ENCODE data around the gene FRYL.
"Not testable (repeated sequence)": the region's sequence is repeated elsewhere in the genome, so short reads cannot be mapped to it uniquely, and the experiment has no call there.

The FRYL gene

DNA sequence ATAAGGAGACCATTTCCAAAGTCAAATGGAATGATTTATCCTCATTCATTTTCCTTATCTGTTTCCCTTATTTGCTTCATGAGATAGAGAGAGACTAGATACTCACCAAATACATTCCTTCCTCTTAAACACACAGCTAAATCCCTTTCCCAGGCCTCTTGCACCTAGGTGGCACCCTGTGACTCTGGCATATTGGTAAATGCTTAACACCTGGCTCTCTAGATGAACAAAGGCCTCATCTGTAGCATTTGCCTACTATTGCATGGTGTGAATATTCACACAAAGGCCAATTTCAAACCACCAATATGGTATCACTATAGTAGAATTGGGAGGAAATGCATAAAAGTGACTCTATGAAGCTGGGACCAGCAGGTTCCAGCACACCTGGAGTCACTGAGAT lies 319.1 kb downstream of the FRYL start:
- no peak for TF ChIP-seq CTCF (conservative IDR thresholded peaks at IDR 0.05)
- no peak for TF ChIP-seq ZFX (IDR thresholded peaks at IDR 0.05)

DNA sequence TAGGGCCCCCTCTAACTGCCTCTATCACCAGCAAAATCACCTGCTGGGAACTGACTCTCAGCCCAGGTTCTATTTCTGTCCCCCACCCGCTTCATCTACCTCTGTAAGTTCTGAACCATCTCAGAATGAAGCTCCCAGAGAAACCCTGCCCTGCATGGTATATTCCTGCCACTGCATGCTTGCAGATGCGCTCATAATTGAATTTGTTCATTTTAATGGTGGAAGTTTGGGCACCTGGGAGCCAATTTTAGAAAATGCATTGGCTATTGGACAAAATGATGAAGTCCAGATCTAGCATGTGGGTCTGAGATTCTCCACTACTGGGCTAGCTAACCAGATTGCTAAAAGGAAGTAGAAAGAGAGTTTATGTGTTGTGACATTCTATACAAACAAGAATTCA lies 325.5 kb downstream of the FRYL start:
- no peak for TF ChIP-seq CTCF (conservative IDR thresholded peaks at IDR 0.05)
- no peak overlapping the region for H3K27ac ChIP-seq

More for the DNA sequence above, 319.1 kb downstream of the FRYL start:
- no peak overlapping the region for H3K27ac ChIP-seq

DNA sequence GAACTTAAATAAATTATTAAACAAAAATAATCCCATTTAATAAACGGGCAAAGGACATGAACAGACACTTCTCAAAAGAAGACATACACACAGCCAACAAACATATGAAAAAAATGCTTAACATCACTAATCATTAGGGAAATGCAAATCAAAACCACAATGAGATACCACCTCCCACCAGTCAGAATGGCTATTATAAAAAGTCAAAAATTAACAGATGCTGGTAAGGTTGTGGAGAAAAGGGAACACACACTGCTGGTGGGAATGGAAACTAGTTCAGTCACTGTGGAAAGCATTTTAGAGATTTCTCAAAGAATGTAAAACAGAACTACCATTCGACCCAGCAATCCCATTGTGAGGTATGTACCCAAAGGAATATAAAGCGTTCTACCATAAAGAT lies 328.4 kb downstream of the FRYL start:
- H3K27ac ChIP-seq: not testable (repeated sequence)

GRCh38 chr4:48450740-48451139 lies 329.3 kb downstream of the FRYL start:
- H3K27ac ChIP-seq: no peak overlapping the region
- TF ChIP-seq ZFX (IDR thresholded peaks at IDR 0.05) (no peak), CTCF (conservative IDR thresholded peaks at IDR 0.05) (no peak)

DNA sequence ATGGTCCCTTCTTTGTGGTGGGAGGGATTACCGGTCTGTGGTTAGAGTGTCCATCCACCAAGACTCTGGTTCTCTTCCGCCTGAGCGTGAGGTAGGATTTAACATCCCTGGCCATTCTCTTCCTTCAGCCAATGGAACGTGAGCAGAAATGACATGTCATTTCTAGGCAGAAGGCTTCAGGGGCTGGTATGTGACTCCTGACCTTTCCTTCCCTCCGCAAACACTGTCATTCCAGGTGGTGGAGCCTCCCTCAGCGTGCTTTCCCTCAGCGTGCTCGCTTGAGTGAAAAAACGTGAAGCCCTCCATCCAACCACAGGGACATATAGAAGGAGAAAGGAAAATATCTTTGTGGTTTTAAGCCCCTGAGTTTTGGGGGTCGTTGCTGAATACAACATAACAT lies 330.9 kb downstream of the FRYL start:
- TF ChIP-seq ZFX (IDR thresholded peaks at IDR 0.05) (no peak), CTCF (conservative IDR thresholded peaks at IDR 0.05) (no peak)
- H3K27ac ChIP-seq: no peak overlapping the region
